Osteoblast (primary cell): ENCODE data around the gene PPP1R11. TPM values are rescaled to one million over a fixed set of nuclear protein-coding genes. Genes with fewer than 3 reads are reported as not detected.

Experiments
- DNase-seq: peaks from one replicate; pipeline ENCODE4 v3.0.0; 2011; ENCODE audit warnings: low spot score, mixed read lengths; ENCODE audit not compliant: insufficient read length; ENCODE audit errors: missing footprints
- H2AFZ ChIP-seq: 2 replicates; pipeline ENCODE4 v1.6.0; 2011; ENCODE audit warnings: mild to moderate bottlenecking, low read length
- H3K27ac ChIP-seq: 2 replicates; pipeline ENCODE4 v1.5.1; 2011; ENCODE audit warnings: mild to moderate bottlenecking, low read depth, low read length, moderate library complexity
- H3K27me3 ChIP-seq: 2 replicates; pipeline ENCODE4 v1.6.0; 2012; ENCODE audit warnings: mild to moderate bottlenecking, control low read depth, inconsistent platforms, low read length, moderate library complexity; ENCODE audit not compliant: insufficient read depth
- H3K36me3 ChIP-seq: 2 replicates; pipeline ENCODE4 v1.5.1; 2011; ENCODE audit warnings: mild to moderate bottlenecking, low read length, control low read depth, moderate library complexity; ENCODE audit not compliant: insufficient read depth
- H3K4me1 ChIP-seq: 2 replicates; pipeline ENCODE4 v1.5.1; 2011; ENCODE audit warnings: mild to moderate bottlenecking, low read length, control low read depth, moderate library complexity; ENCODE audit not compliant: insufficient read depth
- H3K4me2 ChIP-seq: 2 replicates; pipeline ENCODE4 v1.6.0; 2011; ENCODE audit warnings: mild to moderate bottlenecking, low read length; ENCODE audit not compliant: insufficient read depth
- H3K4me3 ChIP-seq: fragments of 200-600 bp; sonication (generic); 3 replicates; pipeline ENCODE4 v1.5.1; 2012; ENCODE audit warnings: mild to moderate bottlenecking, low read length, inconsistent platforms; ENCODE audit not compliant: insufficient read depth
- H3K79me2 ChIP-seq: 2 replicates; pipeline ENCODE4 v1.6.0; 2012; ENCODE audit warnings: mild to moderate bottlenecking, low read length, control low read depth, inconsistent platforms; ENCODE audit not compliant: insufficient read depth
- H3K9me3 ChIP-seq: 2 replicates; pipeline ENCODE4 v1.5.1; 2011; ENCODE audit warnings: low read depth, low read length, control low read depth
- H4K20me1 ChIP-seq: 2 replicates; pipeline ENCODE4 v1.6.0; 2012; ENCODE audit warnings: mild to moderate bottlenecking, low read length, control low read depth; ENCODE audit not compliant: insufficient read depth
- CTCF ChIP-seq: IDR thresholded peaks from 2 replicates; pipeline ENCODE4 v1.5.1; 2011; ENCODE audit warnings: mild to moderate bottlenecking, low read depth, low read length, moderate library complexity; ENCODE audit errors: extremely low read depth
- total RNA-seq: library from RNA; depleted of rRNA; stranded (reverse); fragments of >200 nt; gene quantifications from 2 replicates; pipeline ENCODE4 v1.2.3, GENCODE V29; 2012

PPP1R11 gene
- total RNA-seq, 1 donor: 35.1 TPM

- Histone ChIP-seq H3K4me3 (peak overlapping the region; percentile 94), H3K4me2 (peak overlapping the region; percentile 99), H3K36me3 (peaks cover 14% of the 10 kb centered on the region), H3K79me2 (peaks cover 31% of the 10 kb centered on the region), H2AFZ (peak overlapping the region; percentile 99), H4K20me1 (no peaks in the 10 kb centered on the region), H3K4me1 (peaks cover 29% of the 10 kb centered on the region), H3K9me3 (no peaks in the 10 kb centered on the region), H3K27ac (peak overlapping the region; percentile 95), H3K27me3 (no peaks in the 10 kb centered on the region)
- no peak for DNase-seq
- no peak for TF ChIP-seq CTCF
Observed at GRCh38 chr6:30061858-30062458, 5.0 kb upstream of the PPP1R11 start.

- no peak for DNase-seq
- Histone ChIP-seq H3K4me2 (peak overlapping the region; percentile 99), H3K4me1 (peaks cover 32% of the 10 kb centered on the region), H3K9me3 (no peaks in the 10 kb centered on the region), H3K27ac (peak overlapping the region; percentile 95), H2AFZ (no peak overlapping the region), H3K79me2 (peaks cover 37% of the 10 kb centered on the region), H3K36me3 (peaks cover 10% of the 10 kb centered on the region), H3K27me3 (no peaks in the 10 kb centered on the region), H4K20me1 (no peaks in the 10 kb centered on the region), H3K4me3 (peak overlapping the region; percentile 94)
- no peak for TF ChIP-seq CTCF
Observed at GRCh38 chr6:30062471-30063178, 4.4 kb upstream of the PPP1R11 start.

GRCh38 chr6:30063315-30063714 is 3.7 kb upstream of the PPP1R11 start:
- H3K79me2 ChIP-seq: peaks cover 44% of the 10 kb centered on the region

More at GRCh38 chr6:30063315-30063714, 3.7 kb upstream of the PPP1R11 start:
- H2AFZ ChIP-seq: no peak overlapping the region
- no peak overlapping the region for H3K4me3 ChIP-seq
- H3K4me2 ChIP-seq: no peak overlapping the region
- DNase-seq: no peak
- H3K27me3 ChIP-seq: no peaks in the 10 kb centered on the region
- peaks cover 10% of the 10 kb centered on the region for H3K36me3 ChIP-seq
- H4K20me1 ChIP-seq: no peaks in the 10 kb centered on the region
- no peak overlapping the region for H3K27ac ChIP-seq
- TF ChIP-seq CTCF: no peak
- peaks cover 37% of the 10 kb centered on the region for H3K4me1 ChIP-seq
- no peaks in the 10 kb centered on the region for H3K9me3 ChIP-seq
